Heart left ventricle (tissue), 13 donors: ENCODE measurements around the gene DGKE.

Experiments used
- POLR2A ChIP-seq, 2 donors: fragments of 450-650 bp; IDR thresholded peaks; one replicate each; pipeline ENCODE4 v1.6.1; 2017; ENCODE audit warnings: antibody characterized with exemption in 2 of 2, mild to moderate bottlenecking in 2 of 2, moderate library complexity in 2 of 2
- TF ChIP-seq, protein P1 (sequence below), 12 donors: fragments of 200-600 bp; sonication (generic) in 4 of 12; IDR thresholded peaks; one replicate each; pipeline versions ENCODE4 v1.5.0 to v1.8.0; 2018 to 2022; ENCODE audit warnings: antibody characterized with exemption in 12 of 12, mild to moderate bottlenecking in 5 of 12
- donor health status: ischemic (EF 13 %, LVEDD 7.1; RV severe dilation, severe dysfunction).
- donor health status: DM: no; HTN: yes; CAD: no.
- donor health status: DM: no; HTN: no; CAD: no.
- donor health status: ischemic (EF 25% LVEDD 6.9; RV normal size, moderate dysfunction).
- donor health status: ischemic (EF 25% LVEDD 5.7; RV mildly dilated, moderate dysfunction).
- donor health status: ischemic (EF 35%, LVEDD 5.7; RV mildly dilated, moderate dysfunction).
- donor health status: nonischemic (EF 11% LVEDD 7.7; RV severe dilation, severe dysfunction).
- donor health status: DM: yes; HTN: yes; CAD: no.
- donor health status: PGD.
- donor health status: ischemic (EF 29% LVEDD 5.4; RV normal size, mild dysfunction).
- donor health status: nonischemic (EF 23%, LVEDD 6.1; RV moderate dilation, normal function).

DNA sequence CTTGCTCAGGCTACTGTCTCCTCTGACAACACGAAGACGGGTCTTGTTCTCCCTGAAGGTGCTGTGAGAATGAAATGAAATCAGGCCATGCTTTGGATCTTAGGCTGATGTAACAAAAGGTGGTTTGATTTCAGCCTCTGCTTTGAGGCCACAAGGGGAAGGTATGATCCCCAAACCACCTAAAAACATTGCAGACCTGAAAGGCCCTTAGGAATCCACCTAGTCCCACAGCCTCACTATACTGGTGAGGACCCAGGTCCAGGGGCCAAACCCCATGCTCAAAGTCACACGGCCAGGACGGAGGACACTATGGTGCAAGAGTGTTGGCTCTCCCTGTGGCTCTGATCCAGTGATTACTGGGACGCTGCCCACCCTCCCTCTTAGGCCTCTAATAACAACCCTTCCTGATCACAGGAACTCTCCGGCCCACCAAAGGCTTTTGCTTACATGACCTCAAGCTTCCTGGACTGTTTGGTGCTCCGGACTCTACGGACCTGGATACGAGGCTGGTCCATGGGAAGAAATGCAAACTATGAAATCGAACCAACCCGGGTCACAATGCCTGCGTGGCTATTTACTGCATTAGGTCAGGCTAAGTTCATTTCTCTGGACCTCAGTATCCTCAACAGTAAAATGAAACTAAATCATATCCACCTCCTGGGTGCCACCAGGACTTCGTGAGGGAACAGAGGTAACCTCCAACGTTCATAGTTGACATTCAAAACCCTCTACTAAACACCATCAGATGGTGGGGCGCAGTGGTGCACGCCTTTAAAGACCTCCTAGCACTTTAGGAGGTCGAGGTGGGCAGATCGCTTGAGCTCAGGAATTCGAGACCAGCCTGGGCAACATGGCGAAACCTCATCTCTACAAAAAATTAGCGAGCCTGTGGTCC is 78.4 kb downstream of the DGKE start:
- TF ChIP-seq, protein P1, sequence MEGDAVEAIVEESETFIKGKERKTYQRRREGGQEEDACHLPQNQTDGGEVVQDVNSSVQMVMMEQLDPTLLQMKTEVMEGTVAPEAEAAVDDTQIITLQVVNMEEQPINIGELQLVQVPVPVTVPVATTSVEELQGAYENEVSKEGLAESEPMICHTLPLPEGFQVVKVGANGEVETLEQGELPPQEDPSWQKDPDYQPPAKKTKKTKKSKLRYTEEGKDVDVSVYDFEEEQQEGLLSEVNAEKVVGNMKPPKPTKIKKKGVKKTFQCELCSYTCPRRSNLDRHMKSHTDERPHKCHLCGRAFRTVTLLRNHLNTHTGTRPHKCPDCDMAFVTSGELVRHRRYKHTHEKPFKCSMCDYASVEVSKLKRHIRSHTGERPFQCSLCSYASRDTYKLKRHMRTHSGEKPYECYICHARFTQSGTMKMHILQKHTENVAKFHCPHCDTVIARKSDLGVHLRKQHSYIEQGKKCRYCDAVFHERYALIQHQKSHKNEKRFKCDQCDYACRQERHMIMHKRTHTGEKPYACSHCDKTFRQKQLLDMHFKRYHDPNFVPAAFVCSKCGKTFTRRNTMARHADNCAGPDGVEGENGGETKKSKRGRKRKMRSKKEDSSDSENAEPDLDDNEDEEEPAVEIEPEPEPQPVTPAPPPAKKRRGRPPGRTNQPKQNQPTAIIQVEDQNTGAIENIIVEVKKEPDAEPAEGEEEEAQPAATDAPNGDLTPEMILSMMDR (IDR thresholded peaks at IDR 0.05): no peak
- no peak for TF ChIP-seq POLR2A (IDR thresholded peaks at IDR 0.05)
